CD4-positive, alpha-beta T cell treated with Interleukin-17A for 4 hours (primary cell): ENCODE data around the gene ALG8.
A peak's percentile ranks its signal among the peaks of the same experiment; 100 is the strongest.
"Not testable (repeated sequence)": the region's sequence is repeated elsewhere in the genome, so short reads cannot be mapped to it uniquely, and the experiment has no call there.

Source experiments
- DNase-seq: peaks from one replicate; pipeline ENCODE4 v3.0.0-alpha.2; 2020; ENCODE audit warnings: mixed read lengths

ALG8 gene

GRCh38 chr11:78139422-78140391 is at the start of gene ALG8:
TSS of gene ALG8 (minus strand) at chr11:78139626. CDS start at chr11:78139588, 38 bp downstream.
- peak; percentile 97 for DNase-seq

DNA sequence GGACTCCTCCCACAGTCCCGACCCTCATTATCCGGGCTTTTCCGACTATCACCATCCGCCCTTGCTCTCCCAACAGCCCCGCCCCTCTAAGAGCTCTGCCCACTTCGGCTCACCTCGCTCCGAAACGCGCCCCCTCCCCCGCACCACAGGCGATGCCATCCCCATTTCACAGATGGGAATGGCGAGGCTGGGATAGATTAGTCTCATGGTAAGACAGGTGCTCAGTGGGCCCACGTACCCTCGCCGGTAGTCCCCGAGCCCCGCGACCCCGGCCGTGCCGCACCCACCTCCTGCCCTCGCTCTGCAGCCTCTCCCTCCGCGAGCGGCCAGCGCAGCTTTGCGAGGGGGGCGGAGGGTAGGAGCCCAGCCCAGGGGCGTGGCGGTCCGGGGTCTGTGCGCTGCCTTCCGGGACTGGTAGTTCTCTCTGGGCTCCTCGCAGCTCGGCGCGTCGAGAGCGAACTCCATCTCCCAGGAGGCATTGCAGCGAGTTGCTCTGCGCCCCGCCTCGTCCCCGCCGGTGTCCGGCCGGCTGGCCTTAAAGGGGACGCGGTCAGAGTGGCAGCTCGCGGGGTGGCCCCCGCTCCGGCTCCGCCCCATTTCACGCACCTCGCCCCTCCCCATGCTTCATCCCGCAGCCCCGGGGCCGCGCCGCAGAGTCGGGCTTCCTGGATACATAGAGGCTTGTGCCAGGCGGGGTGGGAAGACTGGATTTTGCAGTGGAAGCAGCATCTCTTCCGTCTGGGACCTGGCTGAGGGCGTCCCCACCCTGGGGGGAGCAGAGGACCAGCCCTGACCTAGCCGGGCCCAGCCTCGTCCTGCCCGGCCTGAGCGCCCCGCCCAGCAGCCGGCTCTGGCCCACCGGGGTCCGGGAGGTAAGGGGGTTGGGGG is 49.1 kb upstream of the ALG8 start, which contains the start of the genes KCTD21 and USP35:
Gene KCTD21, minus strand, starts transcription at position 341 of the 888 bp plus-strand sequence. CDS start 14,072 bp downstream, outside the sequence.
Gene USP35, plus strand, starts transcription at position 634 of the 888 bp plus-strand sequence. CDS start 7,327 bp downstream, outside the sequence.
- peak; percentile 94 for DNase-seq

GRCh38 chr11:78187366-78188285 is 48.2 kb upstream of the ALG8 start:
- DNase-seq = no peak

DNA sequence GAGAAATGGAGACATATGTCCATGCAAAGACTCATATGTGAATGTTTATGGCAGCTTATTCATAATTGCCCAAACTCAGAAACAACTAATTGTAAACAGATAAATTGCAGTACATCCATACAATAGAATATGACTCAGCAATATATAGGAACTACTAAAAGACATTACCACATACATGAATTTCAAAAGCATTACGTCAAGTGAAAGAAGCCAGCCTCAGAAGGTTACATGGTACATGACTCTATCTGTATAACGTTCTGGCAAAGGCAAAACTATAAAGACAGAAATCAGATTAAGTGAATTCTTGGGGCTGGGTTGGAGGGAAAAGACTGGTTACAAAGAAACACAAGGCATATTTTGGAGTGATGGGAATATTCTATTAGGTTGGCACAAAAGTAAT is 41.8 kb upstream of the ALG8 start:
- no peak for DNase-seq

DNA sequence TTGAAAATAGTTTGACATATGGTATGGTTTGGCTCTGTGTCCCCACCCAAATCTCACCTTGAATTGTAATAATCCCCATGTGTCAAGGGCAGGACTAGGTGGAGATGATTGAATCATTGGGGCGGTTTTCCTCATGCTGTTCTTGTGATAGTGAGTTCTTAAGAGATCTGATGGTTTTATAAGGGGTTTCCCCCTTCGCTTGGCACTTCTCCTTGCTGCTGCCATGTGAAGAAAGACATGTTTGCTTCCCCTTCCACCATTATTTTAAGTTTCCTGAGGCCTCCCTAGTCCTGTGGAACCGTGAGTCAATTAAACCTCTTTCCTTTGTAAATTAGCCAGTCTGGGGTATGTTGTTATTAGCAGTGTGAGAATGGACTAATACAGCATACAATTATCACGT is 41.3 kb upstream of the ALG8 start:
- no peak for DNase-seq

DNA sequence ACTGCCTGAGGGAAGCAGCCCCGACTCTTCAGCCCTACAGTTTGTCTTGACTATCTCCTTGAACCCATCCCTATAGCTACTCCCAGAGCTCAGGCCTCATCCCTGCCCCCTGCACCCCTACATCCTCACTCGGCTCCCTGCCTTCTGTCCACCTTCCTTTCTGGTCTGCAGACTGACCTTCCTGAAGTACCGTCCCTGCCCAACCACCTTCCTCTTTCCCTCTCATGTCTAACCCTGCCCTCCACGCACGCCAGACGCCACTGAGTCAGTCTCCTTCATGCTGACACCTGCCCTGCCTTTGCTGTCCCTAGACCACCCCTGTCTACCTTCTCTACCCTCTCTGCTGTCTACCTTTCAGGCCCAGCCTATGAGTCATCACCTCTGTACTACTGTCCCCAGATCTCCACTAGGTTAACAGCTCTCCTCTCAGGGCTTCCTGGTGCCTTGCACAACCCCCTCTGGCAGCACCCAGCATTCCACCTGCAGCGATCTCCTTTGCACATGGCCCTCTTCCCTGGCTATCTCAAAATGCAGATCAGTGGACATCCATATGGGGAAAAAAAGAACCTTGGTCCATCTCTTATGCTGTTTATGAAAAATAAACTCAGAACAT is 40.1 kb upstream of the ALG8 start:
- no peak for DNase-seq

DNA sequence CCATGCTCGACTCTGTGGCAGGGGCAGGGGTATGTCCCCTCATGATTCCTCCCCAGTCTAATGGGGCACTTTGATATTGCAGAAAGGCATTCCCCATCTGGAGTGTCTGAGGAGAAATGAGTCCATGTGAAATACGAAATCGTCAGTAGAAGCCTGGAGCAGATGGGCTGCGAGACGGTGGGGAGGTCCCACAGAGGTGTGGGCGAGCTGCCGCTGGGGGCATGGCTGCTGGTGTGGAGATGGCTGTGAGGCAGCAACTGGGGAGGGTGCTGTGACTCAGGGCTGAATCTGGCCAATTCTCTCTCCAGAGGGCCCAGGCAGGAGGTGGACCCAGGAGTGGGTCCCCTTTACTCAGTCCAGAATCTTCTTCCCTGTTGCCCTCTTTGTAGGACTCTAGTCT is 37.8 kb upstream of the ALG8 start:
- no peak for DNase-seq

DNA sequence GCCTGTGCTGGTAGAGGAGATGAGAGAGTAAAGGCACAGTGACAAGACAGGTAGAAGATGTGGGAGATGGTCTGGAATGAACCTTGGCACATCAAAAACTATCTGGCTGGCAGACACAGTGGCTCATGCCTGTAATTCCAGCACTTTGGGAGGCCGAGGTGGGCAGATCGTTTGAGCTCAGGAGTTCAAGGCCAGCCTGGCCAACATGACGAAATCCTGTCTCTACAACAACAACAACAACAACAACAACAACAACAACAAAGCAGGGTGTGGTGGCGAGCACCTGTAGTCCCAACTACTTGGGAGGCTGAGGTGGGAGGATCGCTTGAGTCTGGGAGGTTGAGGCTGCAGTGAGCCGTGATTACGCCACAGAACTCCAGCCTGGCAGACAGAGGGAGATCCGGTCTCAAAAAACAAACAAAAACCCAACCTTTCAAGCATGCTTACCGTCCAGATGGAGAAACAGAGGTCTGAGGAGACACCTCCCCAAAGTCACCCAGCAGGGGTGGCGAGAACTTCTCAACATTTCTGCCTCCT is 37.2 kb upstream of the ALG8 start:
- no peak for DNase-seq

GRCh38 chr11:78175862-78176261 is 36.4 kb upstream of the ALG8 start:
- not testable (repeated sequence) for DNase-seq

DNA sequence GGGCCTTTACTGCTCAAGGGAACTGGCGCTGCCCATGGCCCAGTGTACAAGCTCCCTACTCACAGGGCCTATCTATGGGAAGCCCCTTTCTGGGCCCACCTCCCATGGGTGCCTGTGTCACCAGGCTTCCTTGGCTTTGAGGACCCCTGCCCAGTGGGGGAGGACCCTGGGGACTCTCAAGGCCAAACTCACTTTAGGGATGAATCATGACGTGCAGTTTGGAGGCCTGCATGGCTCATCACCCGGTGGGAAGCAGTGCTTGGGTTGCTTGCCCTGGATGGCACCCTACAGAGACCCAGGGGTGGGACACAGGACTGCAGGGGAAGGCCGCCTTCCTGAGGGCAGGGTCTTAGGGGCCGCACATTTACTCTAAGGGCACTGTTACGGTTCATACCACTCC is 32.5 kb upstream of the ALG8 start:
- DNase-seq = no peak

DNA sequence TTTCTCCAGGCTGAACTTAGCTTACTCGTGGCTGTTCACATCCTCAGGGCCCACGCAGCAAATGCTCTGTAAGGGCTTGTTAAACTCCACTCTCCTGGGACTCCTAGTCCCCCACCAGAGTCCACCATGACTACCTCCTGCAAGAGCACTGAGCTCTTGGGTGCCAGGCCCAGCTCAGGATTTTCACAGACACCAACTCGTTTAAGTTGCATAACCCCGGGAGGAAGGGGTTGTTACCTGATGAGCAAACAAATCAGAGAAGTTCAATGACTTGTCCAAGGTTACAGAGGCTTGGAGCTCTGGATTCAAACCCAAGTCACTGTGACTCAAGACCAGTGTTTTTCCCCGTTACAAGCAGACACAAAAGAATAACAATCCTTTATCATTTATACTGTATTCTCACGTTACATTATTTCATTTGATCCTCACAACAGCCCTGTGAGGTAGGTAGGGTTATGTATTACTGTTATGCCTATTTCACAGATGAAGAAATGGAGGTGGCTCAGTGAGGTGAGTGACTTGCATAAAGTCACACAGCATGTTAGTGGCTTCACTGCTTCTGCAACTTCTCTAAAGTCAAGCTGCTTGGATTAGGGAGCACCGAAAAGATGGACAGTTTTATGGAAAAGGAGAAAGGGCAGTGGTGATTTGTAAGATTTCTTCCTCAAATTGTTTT is 31.6 kb upstream of the ALG8 start:
- no peak for DNase-seq

- no peak for DNase-seq
Observed at GRCh38 chr11:78170413-78170812, 31.0 kb upstream of the ALG8 start.

DNA sequence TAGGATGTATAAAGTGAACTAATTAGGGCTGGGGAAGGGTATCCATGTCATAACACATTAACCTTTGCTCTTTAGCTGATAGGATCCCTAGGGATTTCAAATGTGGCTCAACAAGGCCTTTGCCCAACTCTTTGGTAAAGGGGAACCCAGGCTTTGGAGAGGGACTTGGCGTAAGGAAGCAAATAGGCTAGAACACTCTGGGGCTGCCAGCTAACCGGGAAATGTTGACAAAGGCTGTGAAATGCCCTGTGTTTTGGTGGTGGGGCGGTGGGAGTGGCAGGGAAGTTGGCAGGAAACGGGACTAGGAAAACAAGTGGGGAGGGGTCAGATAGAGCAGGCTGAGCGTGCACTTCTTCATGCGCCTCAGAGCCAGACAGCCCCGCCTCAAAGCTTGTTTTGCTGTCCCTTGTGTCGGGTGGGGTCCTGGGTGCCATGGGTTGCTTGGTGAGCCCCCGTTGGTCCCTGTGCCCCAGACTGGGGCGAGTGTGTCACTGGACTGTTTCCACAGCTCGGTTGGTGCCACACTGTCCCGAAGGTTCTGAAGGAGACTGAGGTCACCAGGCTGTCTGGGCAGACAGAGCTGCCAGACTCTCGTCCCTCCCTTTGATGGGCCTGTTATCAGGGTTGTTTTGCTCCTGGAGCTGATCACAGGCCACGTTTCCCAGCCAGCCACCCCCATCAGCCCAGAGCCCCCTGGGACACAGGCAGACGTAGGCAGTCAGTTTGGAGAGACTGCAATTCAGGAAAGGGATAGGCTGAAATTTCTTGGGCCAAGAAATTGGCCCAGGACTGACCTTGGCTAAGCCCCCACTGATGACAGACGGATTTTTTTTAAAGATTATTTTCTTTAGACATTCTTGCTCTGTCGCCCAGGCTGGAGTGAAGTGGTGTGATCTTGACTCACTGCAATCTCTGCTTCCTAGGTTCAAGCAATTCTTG is 29.4 kb upstream of the ALG8 start:
- DNase-seq = no peak

GRCh38 chr11:78166855-78167469 is 27.5 kb upstream of the ALG8 start:
- no peak for DNase-seq

- DNase-seq = no peak
Observed at GRCh38 chr11:78164471-78164870, 25.0 kb upstream of the ALG8 start.

- DNase-seq = no peak
Observed at GRCh38 chr11:78163828-78164227, 24.4 kb upstream of the ALG8 start.

DNA sequence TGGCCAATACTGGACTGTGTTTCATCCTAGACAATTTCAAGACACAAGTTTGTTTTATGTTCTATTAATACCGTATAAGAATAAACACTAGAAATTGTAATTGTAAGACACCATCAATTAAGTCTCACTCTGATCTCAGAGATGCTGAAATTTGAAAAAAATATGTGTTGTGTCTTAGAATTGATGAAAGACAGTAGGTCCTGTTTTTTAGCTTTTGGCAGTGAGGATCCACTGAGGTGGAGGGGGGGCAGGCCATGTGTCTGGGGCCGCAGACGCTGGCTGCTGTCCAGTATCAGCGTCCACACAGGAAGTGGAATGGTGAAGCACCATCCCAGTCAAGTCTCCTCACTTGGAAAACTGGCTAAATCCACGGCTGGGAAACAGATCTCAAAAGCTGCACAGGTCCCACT is 22.5 kb upstream of the ALG8 start:
- DNase-seq = no peak

DNA sequence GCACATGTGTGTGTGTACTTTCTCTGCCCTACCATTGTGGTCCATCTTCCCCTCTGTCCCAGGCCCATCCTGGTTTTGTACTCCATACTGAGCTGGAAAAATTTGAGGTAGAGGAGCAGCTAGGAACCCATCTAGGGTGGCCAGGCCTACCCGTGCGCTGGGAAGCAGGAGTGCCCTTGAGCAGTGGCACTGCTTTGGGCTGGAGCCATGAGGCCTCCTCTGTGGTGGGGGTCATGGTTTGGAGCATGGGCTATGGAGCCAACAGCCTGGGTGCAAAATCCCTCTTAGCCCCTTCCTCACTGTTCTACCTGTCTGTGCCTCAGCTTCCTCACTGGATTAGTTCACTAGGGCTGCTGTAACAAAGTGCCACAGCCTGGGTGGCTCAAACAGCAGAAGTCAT is 21.9 kb upstream of the ALG8 start:
- DNase-seq = no peak

DNA sequence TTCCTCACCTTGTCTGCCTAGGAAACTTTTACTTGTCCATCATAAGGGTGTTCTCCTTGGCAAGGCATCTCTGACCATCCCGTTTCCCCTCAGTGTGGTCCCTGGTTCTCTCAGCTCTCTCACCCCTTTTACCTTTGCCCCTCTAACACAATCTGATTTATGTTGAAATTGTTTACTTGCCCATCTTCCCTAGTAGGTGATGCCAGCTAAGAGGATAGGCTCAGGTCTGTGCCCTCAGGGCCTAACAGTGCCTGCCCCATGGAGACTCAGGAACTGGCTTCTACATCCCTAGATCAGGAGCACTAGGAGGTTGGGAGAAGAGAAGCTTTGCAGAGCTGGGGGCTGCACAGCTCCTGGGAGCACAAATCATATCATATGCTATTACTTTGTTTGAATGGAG is 21.1 kb upstream of the ALG8 start:
- no peak for DNase-seq
